GM18505 (cell line): Measurements from ENCODE around the gene ZNF217.
"Not testable (repeated sequence)": the region's sequence is repeated elsewhere in the genome, so short reads cannot be mapped to it uniquely, and the experiment has no call there.

Experiments used
- ATAC-seq: cut with Tn5 transposase; IDR thresholded peaks from one replicate; pipeline ENCODE4 v1.9.1; 2021; ENCODE audit not compliant: unreplicated experiment
- POLR2A ChIP-seq: IDR thresholded peaks from 4 replicates; pipeline ENCODE4 v1.6.1; 2011; ENCODE audit warnings: borderline replicate concordance; ENCODE audit not compliant: insufficient read depth, insufficient read length; ENCODE audit errors: extremely low read depth

Gene ZNF217

GRCh38 chr20:53597030-53597482 is 3.4 kb upstream of the ZNF217 start:
- no peak for ATAC-seq

GRCh38 chr20:53596189-53597001 is 2.8 kb upstream of the ZNF217 start:
- not testable (repeated sequence) for ATAC-seq

More at GRCh38 chr20:53597030-53597482, 3.4 kb upstream of the ZNF217 start:
- no peak for TF ChIP-seq POLR2A

GRCh38 chr20:53595742-53596141 is 2.1 kb upstream of the ZNF217 start:
- not testable (repeated sequence) for ATAC-seq

GRCh38 chr20:53595018-53595378 is 1.4 kb upstream of the ZNF217 start:
- no peak for ATAC-seq
- no peak for TF ChIP-seq POLR2A

GRCh38 chr20:53594068-53595017 is 704 bp upstream of the ZNF217 start:
- TF ChIP-seq POLR2A, result peak; percentile 28
- ATAC-seq, result peak; percentile 58

GRCh38 chr20:53592992-53593465 is 610 bp downstream of the ZNF217 start:
- no peak for ATAC-seq

GRCh38 chr20:53592454-53592991 is 1.1 kb downstream of the ZNF217 start:
- peak; percentile 63 for TF ChIP-seq POLR2A
- not testable (repeated sequence) for ATAC-seq

More at GRCh38 chr20:53592992-53593465, 610 bp downstream of the ZNF217 start:
- TF ChIP-seq POLR2A, result peak; percentile 22

GRCh38 chr20:53591941-53592441 is 1.6 kb downstream of the ZNF217 start:
- ATAC-seq, result not testable (repeated sequence)

- ATAC-seq, result not testable (repeated sequence)
Observed at GRCh38 chr20:53591206-53591741, 2.4 kb downstream of the ZNF217 start.

GRCh38 chr20:53590608-53591007 is 3.0 kb downstream of the ZNF217 start:
- ATAC-seq, result not testable (repeated sequence)

GRCh38 chr20:53590122-53590521 is 3.5 kb downstream of the ZNF217 start:
- ATAC-seq, result not testable (repeated sequence)

- ATAC-seq, result not testable (repeated sequence)
Observed at GRCh38 chr20:53589321-53590065, 4.1 kb downstream of the ZNF217 start.

- not testable (repeated sequence) for ATAC-seq
Observed at GRCh38 chr20:53587157-53587703, 6.4 kb downstream of the ZNF217 start.
